HEK293 (cell line): Measurements from ENCODE around the gene CXCL11.

Experiments used
- CTCF ChIA-PET: fragments of 350-600 bp; formaldehyde crosslinking; extraction: SDS; loops from one replicate; lab custom pipeline; 2021; ENCODE audit warnings: antibody characterized with exemption; lab: Yijun Ruan, JAX
- POLR2A ChIA-PET: fragments of 300-600 bp; formaldehyde crosslinking; extraction: SDS; loops from one replicate; lab custom pipeline; 2020; ENCODE audit warnings: antibody characterized with exemption, inconsistent platforms; lab: Yijun Ruan, JAX
- H3K27ac ChIP-seq: fragments of 200-500 bp; sonication (Bioruptor generic); 2 replicates; pipeline ENCODE4 v1.5.1; 2014; ENCODE audit warnings: low read depth, low read length, control low read depth, inconsistent platforms; ENCODE audit errors: extremely low read depth
- H3K36me3 ChIP-seq, 2 experiments: fragments of 200-500 bp in 1 of 2; sonication (Bioruptor generic) in 1 of 2; 1 replicate in 1 of 2; 2 replicates in 1 of 2; pipeline ENCODE4 v1.5.1; 2014 to 2017; ENCODE audit warnings: inconsistent platforms in 2 of 2, low read length in 2 of 2; ENCODE audit not compliant: control insufficient read depth in 2 of 2, insufficient read depth in 1 of 2
- H3K4me1 ChIP-seq: fragments of 200-500 bp; sonication (Bioruptor generic); 2 replicates; pipeline ENCODE4 v1.5.1; 2014; ENCODE audit warnings: mild to moderate bottlenecking, low read length, inconsistent platforms; ENCODE audit not compliant: control insufficient read depth, insufficient read depth
- H3K4me3 ChIP-seq: 2 replicates; pipeline ENCODE4 v1.5.1; 2011; ENCODE audit warnings: low read depth, mild to moderate bottlenecking, control low read depth, low read length, moderate library complexity
- H3K9me3 ChIP-seq: fragments of 200-500 bp; sonication (Bioruptor generic); 2 replicates; pipeline ENCODE4 v1.5.1; 2014; ENCODE audit warnings: low read depth, low read length, inconsistent platforms; ENCODE audit not compliant: control insufficient read depth, insufficient read depth
- FEZF1 ChIP-seq: fragments of 450-650 bp; formaldehyde crosslinking; IDR thresholded peaks from 2 replicates; pipeline ENCODE4 v1.5.1; 2016; ENCODE audit warnings: missing biosample characterization, missing genetic modification characterization
- SETDB1 ChIP-seq: IDR thresholded peaks from one replicate; pipeline ENCODE4 v1.6.1; 2017; ENCODE audit warnings: mild to moderate bottlenecking, low read length, moderate library complexity, mixed read lengths; ENCODE audit not compliant: insufficient read length
- ZFP41 ChIP-seq: fragments of 450-650 bp; formaldehyde crosslinking; IDR thresholded peaks from 2 replicates; pipeline ENCODE4 v1.5.1; 2016; ENCODE audit warnings: missing biosample characterization, missing genetic modification characterization, borderline replicate concordance
- ZNF114 ChIP-seq: fragments of 450-650 bp; formaldehyde crosslinking; IDR thresholded peaks from 2 replicates; pipeline ENCODE4 v1.5.0; 2017; ENCODE audit warnings: missing biosample characterization, missing genetic modification characterization
- ZNF341 ChIP-seq: fragments of 450-650 bp; formaldehyde crosslinking; IDR thresholded peaks from 2 replicates; pipeline ENCODE4; 2016; ENCODE audit warnings: low read depth, missing biosample characterization, missing genetic modification characterization
- ZNF354C ChIP-seq: fragments of 450-650 bp; formaldehyde crosslinking; IDR thresholded peaks from 2 replicates; pipeline ENCODE4 v1.5.1; 2016; ENCODE audit warnings: missing biosample characterization, missing genetic modification characterization, low read depth, borderline replicate concordance
- ZNF366 ChIP-seq: fragments of 450-650 bp; formaldehyde crosslinking; conservative IDR thresholded peaks from 2 replicates; pipeline ENCODE4 v1.5.1; 2016; ENCODE audit warnings: missing biosample characterization, missing genetic modification characterization
- ZNF544 ChIP-seq: fragments of 450-650 bp; formaldehyde crosslinking; IDR thresholded peaks from 2 replicates; pipeline ENCODE4 v1.5.0; 2017; ENCODE audit warnings: missing biosample characterization, missing genetic modification characterization
- ZNF610 ChIP-seq: fragments of 450-650 bp; formaldehyde crosslinking; IDR thresholded peaks from 2 replicates; pipeline ENCODE4 v1.5.1; 2016; ENCODE audit warnings: missing biosample characterization, missing genetic modification characterization, borderline replicate concordance
- ZNF629 ChIP-seq: fragments of 450-650 bp; formaldehyde crosslinking; IDR thresholded peaks from 2 replicates; pipeline ENCODE4 v1.5.1; 2017; ENCODE audit warnings: missing biosample characterization, missing genetic modification characterization
- ZNF76 ChIP-seq: fragments of 450-650 bp; formaldehyde crosslinking; IDR thresholded peaks from 2 replicates; pipeline ENCODE4; 2016; ENCODE audit warnings: low read depth, missing biosample characterization, missing genetic modification characterization, borderline replicate concordance
- ZSCAN23 ChIP-seq: fragments of 450-650 bp; formaldehyde crosslinking; IDR thresholded peaks from 2 replicates; pipeline ENCODE4 v1.5.1; 2016; ENCODE audit warnings: missing biosample characterization, missing genetic modification characterization
- TF ChIP-seq, protein P1 (sequence below): fragments of 450-650 bp; formaldehyde crosslinking; IDR thresholded peaks from 2 replicates; pipeline ENCODE4 v1.5.1; 2016; ENCODE audit warnings: missing biosample characterization, missing genetic modification characterization
- TF ChIP-seq, protein P2 (sequence below): fragments of 450-650 bp; formaldehyde crosslinking; IDR thresholded peaks from 2 replicates; pipeline ENCODE4 v1.5.1; 2016; ENCODE audit warnings: missing biosample characterization, missing genetic modification characterization, low read depth

Gene CXCL11

DNA sequence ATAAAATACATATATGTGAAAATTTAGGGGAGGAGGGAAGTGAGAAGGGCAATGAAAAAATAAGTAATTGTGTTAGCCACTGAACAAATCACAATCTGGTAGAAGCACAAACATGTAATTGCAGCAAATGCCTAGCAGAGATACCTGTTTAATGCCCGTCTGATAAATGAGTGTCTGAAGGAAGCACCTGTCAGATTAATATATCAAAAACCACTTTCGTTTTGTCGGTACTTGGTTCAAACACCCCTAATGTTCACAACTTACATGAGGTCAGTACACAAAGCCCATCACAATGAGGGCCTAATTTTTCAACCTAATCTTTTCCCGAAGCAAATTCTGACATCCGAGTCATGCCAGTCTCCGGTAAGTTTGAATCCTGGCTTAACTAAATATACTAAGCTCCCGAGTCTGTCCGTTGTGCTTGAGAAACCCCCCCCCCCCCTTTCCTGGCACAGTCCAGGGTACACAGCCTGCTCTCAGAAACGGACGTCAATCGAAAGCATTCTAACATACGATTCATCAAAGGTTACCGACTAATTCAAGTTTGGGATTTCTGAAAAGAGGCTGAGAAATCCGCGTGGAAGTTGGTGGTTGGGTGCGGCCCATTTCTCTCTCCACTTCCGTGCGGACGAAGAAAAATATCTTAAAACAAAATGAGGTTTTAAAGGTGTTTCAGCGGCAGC is 45.9 kb downstream of the CXCL11 start (continued):
- TF ChIP-seq, protein P1, sequence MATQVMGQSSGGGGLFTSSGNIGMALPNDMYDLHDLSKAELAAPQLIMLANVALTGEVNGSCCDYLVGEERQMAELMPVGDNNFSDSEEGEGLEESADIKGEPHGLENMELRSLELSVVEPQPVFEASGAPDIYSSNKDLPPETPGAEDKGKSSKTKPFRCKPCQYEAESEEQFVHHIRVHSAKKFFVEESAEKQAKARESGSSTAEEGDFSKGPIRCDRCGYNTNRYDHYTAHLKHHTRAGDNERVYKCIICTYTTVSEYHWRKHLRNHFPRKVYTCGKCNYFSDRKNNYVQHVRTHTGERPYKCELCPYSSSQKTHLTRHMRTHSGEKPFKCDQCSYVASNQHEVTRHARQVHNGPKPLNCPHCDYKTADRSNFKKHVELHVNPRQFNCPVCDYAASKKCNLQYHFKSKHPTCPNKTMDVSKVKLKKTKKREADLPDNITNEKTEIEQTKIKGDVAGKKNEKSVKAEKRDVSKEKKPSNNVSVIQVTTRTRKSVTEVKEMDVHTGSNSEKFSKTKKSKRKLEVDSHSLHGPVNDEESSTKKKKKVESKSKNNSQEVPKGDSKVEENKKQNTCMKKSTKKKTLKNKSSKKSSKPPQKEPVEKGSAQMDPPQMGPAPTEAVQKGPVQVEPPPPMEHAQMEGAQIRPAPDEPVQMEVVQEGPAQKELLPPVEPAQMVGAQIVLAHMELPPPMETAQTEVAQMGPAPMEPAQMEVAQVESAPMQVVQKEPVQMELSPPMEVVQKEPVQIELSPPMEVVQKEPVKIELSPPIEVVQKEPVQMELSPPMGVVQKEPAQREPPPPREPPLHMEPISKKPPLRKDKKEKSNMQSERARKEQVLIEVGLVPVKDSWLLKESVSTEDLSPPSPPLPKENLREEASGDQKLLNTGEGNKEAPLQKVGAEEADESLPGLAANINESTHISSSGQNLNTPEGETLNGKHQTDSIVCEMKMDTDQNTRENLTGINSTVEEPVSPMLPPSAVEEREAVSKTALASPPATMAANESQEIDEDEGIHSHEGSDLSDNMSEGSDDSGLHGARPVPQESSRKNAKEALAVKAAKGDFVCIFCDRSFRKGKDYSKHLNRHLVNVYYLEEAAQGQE (tag by site-specific recombination) = no peak
- TF ChIP-seq ZNF629 (tag by site-specific recombination) (no peak), ZNF610 (tag by site-specific recombination) (no peak)

DNA sequence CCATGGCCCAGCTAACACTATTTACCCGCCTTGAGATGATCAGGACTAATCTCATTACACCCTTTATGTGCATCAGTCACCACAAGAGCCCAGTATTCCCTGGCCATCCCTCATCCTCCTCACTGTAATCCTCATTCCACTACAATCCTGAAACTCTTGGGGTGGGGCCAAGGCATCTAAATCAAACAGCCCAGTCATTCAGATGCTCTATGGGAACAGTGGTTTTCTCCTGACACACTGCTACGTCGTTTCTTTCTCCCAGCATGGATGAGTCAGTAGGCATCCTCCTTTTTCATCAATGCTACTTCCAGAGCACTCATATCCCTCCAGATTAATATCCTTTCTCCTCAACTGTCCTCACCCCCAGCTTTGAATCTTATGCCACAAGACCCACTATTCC is 50.8 kb downstream of the CXCL11 start:
- Histone ChIP-seq H3K27ac (no peak overlapping the region), H3K4me3 (no peak overlapping the region), H3K36me3 (peaks cover 0 to 32% of the 10 kb centered on the region in 2 experiments; a peak in 2 of 3 replicates), H3K9me3 (no peaks in the 10 kb centered on the region), H3K4me1 (no peaks in the 10 kb centered on the region)
- ChIA-PET POLR2A (no interaction called here), CTCF (no interaction called here)
- TF ChIP-seq ZSCAN23 (tag by site-specific recombination) (no peak), ZNF354C (tag by site-specific recombination) (no peak), ZNF114 (no peak), ZNF341 (tag by site-specific recombination) (no peak), ZFP41 (tag by site-specific recombination) (no peak), ZNF76 (tag by site-specific recombination) (no peak), ZNF366 (no peak), SETDB1 (no peak), FEZF1 (tag by site-specific recombination) (no peak), ZNF544 (tag by site-specific recombination) (no peak)
- TF ChIP-seq, protein P2, sequence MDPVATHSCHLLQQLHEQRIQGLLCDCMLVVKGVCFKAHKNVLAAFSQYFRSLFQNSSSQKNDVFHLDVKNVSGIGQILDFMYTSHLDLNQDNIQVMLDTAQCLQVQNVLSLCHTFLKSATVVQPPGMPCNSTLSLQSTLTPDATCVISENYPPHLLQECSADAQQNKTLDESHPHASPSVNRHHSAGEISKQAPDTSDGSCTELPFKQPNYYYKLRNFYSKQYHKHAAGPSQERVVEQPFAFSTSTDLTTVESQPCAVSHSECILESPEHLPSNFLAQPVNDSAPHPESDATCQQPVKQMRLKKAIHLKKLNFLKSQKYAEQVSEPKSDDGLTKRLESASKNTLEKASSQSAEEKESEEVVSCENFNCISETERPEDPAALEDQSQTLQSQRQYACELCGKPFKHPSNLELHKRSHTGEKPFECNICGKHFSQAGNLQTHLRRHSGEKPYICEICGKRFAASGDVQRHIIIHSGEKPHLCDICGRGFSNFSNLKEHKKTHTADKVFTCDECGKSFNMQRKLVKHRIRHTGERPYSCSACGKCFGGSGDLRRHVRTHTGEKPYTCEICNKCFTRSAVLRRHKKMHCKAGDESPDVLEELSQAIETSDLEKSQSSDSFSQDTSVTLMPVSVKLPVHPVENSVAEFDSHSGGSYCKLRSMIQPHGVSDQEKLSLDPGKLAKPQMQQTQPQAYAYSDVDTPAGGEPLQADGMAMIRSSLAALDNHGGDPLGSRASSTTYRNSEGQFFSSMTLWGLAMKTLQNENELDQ (tag by site-specific recombination) = no peak
